ENCODE results near the gene TMEM132D.

The TMEM132D gene

DNA sequence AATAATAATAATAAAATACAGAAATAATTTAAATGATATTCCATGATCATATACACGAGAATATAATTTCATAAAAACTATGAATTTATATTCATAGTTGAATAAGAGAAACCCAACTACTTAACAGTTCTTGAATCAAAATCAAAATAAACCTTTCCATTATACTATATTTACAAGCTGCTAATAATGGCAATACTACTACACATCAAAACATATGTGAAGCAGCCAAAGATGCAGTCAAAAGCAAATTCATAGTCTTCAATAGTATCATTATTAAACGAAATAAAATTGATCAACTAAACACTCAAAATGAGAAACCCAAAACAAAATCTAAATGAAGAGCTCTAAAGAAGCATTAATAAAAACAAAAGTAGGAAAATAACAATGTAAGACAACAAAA, 197.1 kb downstream of the TMEM132D start:
- TF ChIP-seq, protein P1, sequence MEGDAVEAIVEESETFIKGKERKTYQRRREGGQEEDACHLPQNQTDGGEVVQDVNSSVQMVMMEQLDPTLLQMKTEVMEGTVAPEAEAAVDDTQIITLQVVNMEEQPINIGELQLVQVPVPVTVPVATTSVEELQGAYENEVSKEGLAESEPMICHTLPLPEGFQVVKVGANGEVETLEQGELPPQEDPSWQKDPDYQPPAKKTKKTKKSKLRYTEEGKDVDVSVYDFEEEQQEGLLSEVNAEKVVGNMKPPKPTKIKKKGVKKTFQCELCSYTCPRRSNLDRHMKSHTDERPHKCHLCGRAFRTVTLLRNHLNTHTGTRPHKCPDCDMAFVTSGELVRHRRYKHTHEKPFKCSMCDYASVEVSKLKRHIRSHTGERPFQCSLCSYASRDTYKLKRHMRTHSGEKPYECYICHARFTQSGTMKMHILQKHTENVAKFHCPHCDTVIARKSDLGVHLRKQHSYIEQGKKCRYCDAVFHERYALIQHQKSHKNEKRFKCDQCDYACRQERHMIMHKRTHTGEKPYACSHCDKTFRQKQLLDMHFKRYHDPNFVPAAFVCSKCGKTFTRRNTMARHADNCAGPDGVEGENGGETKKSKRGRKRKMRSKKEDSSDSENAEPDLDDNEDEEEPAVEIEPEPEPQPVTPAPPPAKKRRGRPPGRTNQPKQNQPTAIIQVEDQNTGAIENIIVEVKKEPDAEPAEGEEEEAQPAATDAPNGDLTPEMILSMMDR (IDR thresholded peaks at IDR 0.05; ENCODE audit: low read depth, low read length) = no peak
- no peak for DNase-seq (ENCODE audit: extremely low read depth, low read depth)

DNA sequence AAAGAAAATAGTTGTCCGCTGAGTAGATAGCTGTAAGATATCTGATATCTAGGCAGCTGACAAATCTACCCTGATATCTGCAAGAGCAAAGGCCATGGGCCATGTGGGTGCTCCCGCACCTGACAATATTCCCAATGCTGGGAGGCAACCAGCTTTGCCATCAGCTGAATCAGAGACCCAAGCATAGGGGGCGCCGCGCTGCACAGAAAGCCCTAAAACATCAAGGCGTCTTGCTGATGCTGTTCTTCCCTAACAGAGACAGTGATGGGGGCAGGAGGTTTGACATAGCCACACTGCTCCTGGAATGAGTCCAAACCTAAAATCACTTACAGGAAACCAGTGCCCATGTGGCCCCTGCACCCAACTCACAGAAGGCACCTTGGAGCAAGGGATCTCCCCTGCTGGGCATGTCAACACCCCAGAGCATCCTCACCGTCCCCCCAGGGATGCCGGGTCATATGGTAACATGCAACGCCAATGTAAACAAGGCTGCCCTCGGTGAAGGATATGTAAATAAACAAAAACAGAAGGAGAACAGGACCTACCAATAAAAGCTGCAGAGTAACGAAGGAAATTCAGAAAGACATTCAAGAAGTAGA, 199.5 kb downstream of the TMEM132D start:
- DNase-seq (ENCODE audit: extremely low read depth, low read depth) = no peak
- TF ChIP-seq, protein P1 (IDR thresholded peaks at IDR 0.05; ENCODE audit: low read depth, low read length) = no peak

DNA sequence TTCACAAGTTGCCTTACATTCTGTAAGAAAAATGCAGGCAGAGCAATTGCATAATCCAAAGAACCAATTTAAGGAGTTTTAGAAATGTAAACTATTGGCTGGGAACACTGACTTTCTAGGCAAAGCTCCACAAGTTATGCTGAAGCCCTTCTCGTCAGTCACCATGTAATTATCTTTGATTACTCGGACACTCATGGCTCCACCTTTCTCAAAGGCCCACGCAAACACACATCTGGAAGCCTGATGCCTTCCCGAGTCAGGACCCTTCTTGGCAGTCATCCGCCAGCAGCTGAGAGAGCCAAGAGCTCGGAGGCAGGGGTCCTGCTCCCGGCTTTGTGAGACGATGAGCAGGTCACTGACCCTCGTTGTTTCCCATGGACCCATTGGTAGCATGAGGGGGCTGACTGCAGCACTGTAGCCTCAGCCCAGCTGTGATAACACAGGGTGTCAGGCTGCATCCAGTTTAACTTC, 202.2 kb downstream of the TMEM132D start:
- TF ChIP-seq, protein P1 (IDR thresholded peaks at IDR 0.05; ENCODE audit: low read depth, low read length) = no peak

DNA sequence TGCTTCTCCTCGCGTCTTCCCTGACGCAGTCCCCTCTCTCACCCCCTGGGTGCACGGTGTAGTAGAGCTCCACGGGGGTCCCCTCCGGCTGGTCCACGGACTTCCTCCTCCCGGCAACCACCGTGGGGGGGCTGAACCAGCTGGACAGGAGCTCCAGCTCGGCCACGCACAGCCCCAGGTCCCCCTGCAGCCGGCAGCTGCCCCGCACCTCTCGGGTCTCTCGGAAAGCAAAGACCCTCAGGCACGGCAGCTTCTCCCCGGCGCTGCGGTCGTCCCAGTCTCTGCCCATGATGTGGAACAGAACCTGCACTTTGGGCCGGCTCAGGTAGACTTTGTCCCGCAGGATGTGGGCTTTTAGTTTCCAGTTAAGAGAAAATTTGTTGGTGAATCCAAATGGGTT, 203.8 kb downstream of the TMEM132D start:
- TF ChIP-seq, protein P1 (IDR thresholded peaks at IDR 0.05; ENCODE audit: low read depth, low read length) = no peak
- no peak for DNase-seq (ENCODE audit: extremely low read depth, low read depth)

More for the DNA sequence above, 202.2 kb downstream of the TMEM132D start:
- DNase-seq (ENCODE audit: extremely low read depth, low read depth) = no peak

DNA sequence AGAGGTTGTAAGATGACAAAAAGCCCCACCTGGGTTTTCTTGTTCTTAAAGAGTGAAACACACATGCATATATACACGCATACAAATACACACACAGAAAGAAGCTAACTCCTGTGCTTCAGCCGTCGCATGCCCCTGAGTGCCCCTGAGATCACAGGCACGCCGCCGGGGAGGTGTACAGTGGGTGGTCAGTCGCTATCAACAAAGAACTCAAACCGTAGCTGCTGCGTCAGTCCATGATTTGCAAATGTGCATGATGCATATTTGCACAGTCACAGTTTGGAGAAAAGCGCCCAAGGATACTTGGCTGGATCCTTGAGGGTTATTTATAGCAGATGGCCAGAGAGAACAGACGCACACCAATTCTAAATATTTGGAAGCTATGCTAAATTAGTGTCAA, 206.9 kb downstream of the TMEM132D start:
- no peak for DNase-seq (ENCODE audit: extremely low read depth, low read depth)
- TF ChIP-seq, protein P1 (IDR thresholded peaks at IDR 0.05; ENCODE audit: low read depth, low read length) = no peak

DNA sequence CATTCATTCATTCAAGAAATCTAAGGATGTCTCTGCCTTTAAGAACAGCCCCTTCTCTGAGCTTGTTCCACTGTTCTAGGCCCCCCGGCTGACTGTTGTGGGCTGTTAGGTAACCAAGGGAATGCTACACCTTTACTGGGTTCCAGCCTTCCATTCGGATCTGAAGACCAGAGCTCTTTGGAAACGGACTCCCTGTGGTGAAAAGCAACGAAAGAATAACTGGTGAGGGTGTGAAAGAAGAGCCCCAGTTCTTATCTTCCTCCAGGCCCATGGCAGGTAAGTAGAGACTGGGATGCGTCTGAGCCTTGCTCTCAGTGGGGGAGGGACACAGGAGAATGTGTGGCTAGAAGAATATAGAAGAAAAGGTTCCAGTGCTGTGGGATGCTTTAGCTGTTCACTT, 207.4 kb downstream of the TMEM132D start:
- TF ChIP-seq, protein P1 (IDR thresholded peaks at IDR 0.05; ENCODE audit: low read depth, low read length) = no peak

DNA sequence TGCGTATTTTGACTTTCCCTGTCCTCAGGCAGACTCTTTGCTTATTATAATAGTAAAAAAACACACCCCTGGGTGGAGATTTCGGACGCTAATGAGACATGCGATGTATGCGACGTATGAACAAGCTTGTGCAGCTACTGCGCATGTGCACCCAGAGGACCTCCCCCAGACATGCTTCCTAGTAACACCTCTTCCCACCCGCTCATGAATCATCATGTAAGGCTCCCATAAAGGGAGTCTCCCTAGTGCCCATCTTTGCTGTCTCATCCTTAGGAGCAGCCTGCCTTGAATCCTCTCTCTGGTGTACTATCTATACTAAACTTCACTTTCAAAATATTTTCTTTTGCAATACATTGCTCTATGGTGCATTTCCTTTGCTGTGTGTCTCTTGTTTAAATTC, 210.1 kb downstream of the TMEM132D start:
- no peak for DNase-seq (ENCODE audit: extremely low read depth, low read depth)
- TF ChIP-seq, protein P1 (IDR thresholded peaks at IDR 0.05; ENCODE audit: low read depth, low read length) = no peak

More for the DNA sequence above, 207.4 kb downstream of the TMEM132D start:
- DNase-seq (ENCODE audit: extremely low read depth, low read depth) = no peak
